OCI-LY1 (cell line): ENCODE measurements around the gene EEF1G.

Experiments used
- H2AFZ ChIP-seq: fragments of 200-600 bp; sonication (generic), shearing (Covaris generic); 2 replicates; pipeline ENCODE4 v1.6.0; 2014; ENCODE audit warnings: antibody characterized with exemption, mild to moderate bottlenecking, low read length
- H3F3A ChIP-seq: fragments of 200-600 bp; sonication (generic), shearing (Covaris generic); 2 replicates; pipeline ENCODE4 v1.6.0; 2014; ENCODE audit warnings: mild to moderate bottlenecking, antibody characterized with exemption, low read length, moderate library complexity; ENCODE audit not compliant: insufficient read depth
- H3K27ac ChIP-seq: fragments of 200-600 bp; sonication (generic); 2 replicates; pipeline ENCODE4 v1.5.1; 2014; ENCODE audit warnings: low read length, mixed run types, mild to moderate bottlenecking, low read depth; ENCODE audit not compliant: poor library complexity, severe bottlenecking
- H3K27me3 ChIP-seq: fragments of 200-600 bp; sonication (generic); 2 replicates; pipeline ENCODE4 v1.6.0; 2014; ENCODE audit warnings: antibody characterized with exemption, mild to moderate bottlenecking, low read length, moderate library complexity; ENCODE audit not compliant: insufficient read depth
- H3K36me3 ChIP-seq: fragments of 200-600 bp; sonication (generic); 2 replicates; pipeline ENCODE4 v1.6.1; 2014; ENCODE audit warnings: mild to moderate bottlenecking, antibody characterized with exemption, low read length, moderate library complexity, mixed read lengths; ENCODE audit not compliant: insufficient read depth
- H3K4me1 ChIP-seq: fragments of 200-600 bp; sonication (generic); 2 replicates; pipeline ENCODE4 v1.5.1; 2014; ENCODE audit warnings: mild to moderate bottlenecking, low read length, moderate library complexity; ENCODE audit not compliant: insufficient read depth, severe bottlenecking
- H3K4me2 ChIP-seq: fragments of 200-600 bp; sonication (generic), shearing (Covaris generic); 2 replicates; pipeline ENCODE4 v1.6.1; 2014; ENCODE audit warnings: low read length
- H3K4me3 ChIP-seq: fragments of 200-600 bp; sonication (generic); 2 replicates; pipeline ENCODE4 v1.5.1; 2014; ENCODE audit warnings: low read length, low read depth, mild to moderate bottlenecking, mixed read lengths; ENCODE audit not compliant: poor library complexity, severe bottlenecking
- H3K79me2 ChIP-seq: fragments of 200-600 bp; shearing (Covaris generic); 2 replicates; pipeline ENCODE4 v1.6.1; 2016; ENCODE audit warnings: mixed run types, low read length, mixed read lengths; ENCODE audit not compliant: insufficient read depth
- H3K9ac ChIP-seq: fragments of 200-600 bp; sonication (generic), shearing (Covaris generic); 2 replicates; pipeline ENCODE4 v1.6.1; 2014; ENCODE audit warnings: mild to moderate bottlenecking, low read length, mixed read lengths
- H3K9me2 ChIP-seq: fragments of 200-600 bp; sonication (generic), shearing (Covaris generic); 2 replicates; pipeline ENCODE4 v1.6.1; 2014; ENCODE audit warnings: low read depth, mild to moderate bottlenecking, low read length, mixed read lengths
- H3K9me3 ChIP-seq: fragments of 200-600 bp; shearing (Covaris generic); 2 replicates; pipeline ENCODE4 v1.6.1; 2014; ENCODE audit warnings: low read length, mixed read lengths
- H4K20me1 ChIP-seq: fragments of 200-600 bp; sonication (generic), shearing (Covaris generic); 2 replicates; pipeline ENCODE4 v1.6.0; 2016; ENCODE audit warnings: mild to moderate bottlenecking, low read length; ENCODE audit not compliant: insufficient read depth
- EZH2 ChIP-seq: fragments of 200-600 bp; sonication (generic), shearing (Covaris generic); IDR thresholded peaks from 2 replicates; pipeline ENCODE4 v1.8.0; 2017; ENCODE audit warnings: borderline replicate concordance, mixed run types, mild to moderate bottlenecking, antibody characterized with exemption, low read length, moderate library complexity, mixed read lengths
- TF ChIP-seq, protein P1 (sequence below): fragments of 200-600 bp; sonication (generic), shearing (Covaris generic); IDR thresholded peaks from 2 replicates; pipeline ENCODE4 v1.5.1; 2017; ENCODE audit warnings: mild to moderate bottlenecking, antibody characterized with exemption, low read length, moderate library complexity, mixed read lengths

The EEF1G gene

DNA sequence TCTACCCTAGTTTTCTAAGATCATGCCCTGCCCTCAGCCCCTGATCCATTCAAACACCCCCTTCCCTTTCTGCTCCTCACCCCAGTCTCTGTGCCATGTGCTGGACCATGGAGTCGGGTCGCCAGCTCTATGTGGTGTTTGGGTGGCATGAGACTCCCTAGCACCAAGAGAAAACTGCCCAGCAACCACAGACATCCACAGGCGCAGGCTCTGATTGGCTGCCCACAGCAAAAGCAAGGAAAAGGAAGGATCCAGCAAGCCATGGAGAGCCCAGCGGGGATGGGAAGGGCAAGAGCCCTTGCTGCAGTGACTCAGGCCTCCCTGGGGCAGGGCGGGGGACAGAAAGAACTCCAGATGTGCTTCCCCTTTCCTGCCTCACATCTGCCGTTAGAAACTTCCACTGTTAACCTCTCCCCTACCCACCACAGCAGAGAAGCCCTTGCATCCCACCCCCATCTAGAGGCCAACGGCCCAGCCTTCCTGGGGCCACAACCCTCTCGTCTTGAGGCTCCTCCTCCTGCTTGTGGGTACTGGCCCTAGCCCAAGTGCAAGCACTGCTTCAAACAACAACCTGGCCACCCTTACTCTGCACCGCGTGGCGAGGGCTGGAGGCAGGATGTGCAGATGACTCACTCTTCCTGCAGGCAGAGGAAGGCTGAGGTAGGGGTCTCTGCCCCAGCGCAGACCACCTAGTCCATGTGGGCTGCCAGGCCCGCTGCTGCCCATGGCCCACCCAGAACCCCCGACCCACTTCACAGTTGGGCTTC lies 17.4 kb downstream of the EEF1G start:
- Histone ChIP-seq H3K9me3 (no peaks in the 10 kb centered on the region), H3K27me3 (no peaks in the 10 kb centered on the region), H3K36me3 (peaks cover 64% of the 10 kb centered on the region), H4K20me1 (no peaks in the 10 kb centered on the region), H3K27ac (peak overlapping the region; percentile 74), H3K4me3 (no peak overlapping the region), H3K9me2 (no peaks in the 10 kb centered on the region), H3K9ac (peak overlapping the region; percentile 19; the same call in 1 of the 2 replicates), H3K4me1 (peaks cover 55% of the 10 kb centered on the region), H2AFZ (no peak overlapping the region), H3F3A (no peaks in the 10 kb centered on the region; the same call in 1 of the 2 replicates), H3K79me2 (no peaks in the 10 kb centered on the region), H3K4me2 (peak overlapping the region; percentile 30; the same call in 1 of the 2 replicates)
- no peak for TF ChIP-seq EZH2
- TF ChIP-seq, protein P1, sequence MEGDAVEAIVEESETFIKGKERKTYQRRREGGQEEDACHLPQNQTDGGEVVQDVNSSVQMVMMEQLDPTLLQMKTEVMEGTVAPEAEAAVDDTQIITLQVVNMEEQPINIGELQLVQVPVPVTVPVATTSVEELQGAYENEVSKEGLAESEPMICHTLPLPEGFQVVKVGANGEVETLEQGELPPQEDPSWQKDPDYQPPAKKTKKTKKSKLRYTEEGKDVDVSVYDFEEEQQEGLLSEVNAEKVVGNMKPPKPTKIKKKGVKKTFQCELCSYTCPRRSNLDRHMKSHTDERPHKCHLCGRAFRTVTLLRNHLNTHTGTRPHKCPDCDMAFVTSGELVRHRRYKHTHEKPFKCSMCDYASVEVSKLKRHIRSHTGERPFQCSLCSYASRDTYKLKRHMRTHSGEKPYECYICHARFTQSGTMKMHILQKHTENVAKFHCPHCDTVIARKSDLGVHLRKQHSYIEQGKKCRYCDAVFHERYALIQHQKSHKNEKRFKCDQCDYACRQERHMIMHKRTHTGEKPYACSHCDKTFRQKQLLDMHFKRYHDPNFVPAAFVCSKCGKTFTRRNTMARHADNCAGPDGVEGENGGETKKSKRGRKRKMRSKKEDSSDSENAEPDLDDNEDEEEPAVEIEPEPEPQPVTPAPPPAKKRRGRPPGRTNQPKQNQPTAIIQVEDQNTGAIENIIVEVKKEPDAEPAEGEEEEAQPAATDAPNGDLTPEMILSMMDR = no peak

DNA sequence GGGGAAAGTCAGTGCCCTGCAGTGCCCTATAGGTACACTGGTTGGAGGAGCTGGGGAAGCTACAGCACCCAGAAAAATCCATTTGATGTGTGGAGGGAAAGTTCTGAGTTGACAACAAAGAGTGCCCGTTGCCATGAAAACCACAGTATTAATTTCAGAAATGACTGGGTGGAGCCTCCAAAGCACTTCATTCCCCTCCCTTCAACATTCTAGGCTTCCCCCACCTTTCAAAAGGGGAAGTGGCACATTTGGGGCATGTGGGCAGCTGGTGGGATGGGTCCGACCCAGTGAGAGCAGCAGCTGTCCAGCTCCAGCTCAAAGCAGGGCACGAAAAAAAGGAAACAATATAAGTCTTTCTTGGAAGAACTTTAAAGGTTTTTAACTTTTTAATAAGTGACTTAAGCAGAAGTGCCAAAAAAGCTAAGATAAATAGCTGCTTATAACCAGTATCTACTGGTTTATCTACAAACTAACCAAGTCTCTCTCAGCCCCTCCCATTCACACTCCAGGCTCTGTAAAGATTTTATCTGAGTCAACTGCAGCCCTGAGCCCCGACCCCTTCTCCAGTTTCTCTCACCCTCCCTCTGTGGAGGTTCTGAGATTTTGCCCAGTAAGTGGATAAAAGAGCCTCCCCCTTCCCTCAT lies 18.1 kb downstream of the EEF1G start:
- peaks cover 55% of the 10 kb centered on the region for H3K4me1 ChIP-seq
- peaks cover 57% of the 10 kb centered on the region for H3K36me3 ChIP-seq
- peak overlapping the region; percentile 74 for H3K27ac ChIP-seq
- no peaks in the 10 kb centered on the region for H3K79me2 ChIP-seq
- H3K4me2 ChIP-seq = peak overlapping the region; percentile 30; the same call in 1 of the 2 replicates
- H2AFZ ChIP-seq = no peak overlapping the region
- TF ChIP-seq EZH2 = no peak
- TF ChIP-seq, protein P1 = no peak
- H3F3A ChIP-seq = no peaks in the 10 kb centered on the region; the same call in 1 of the 2 replicates
- H3K4me3 ChIP-seq = no peak overlapping the region
- 0 out of 2 replicates have a peak, but pooled peaks cover 4% of the 10 kb centered on the region for H3K27me3 ChIP-seq
- no peaks in the 10 kb centered on the region for H3K9me2 ChIP-seq
- peak overlapping the region; percentile 19; the same call in 1 of the 2 replicates for H3K9ac ChIP-seq
- no peaks in the 10 kb centered on the region for H4K20me1 ChIP-seq
- H3K9me3 ChIP-seq = no peaks in the 10 kb centered on the region

DNA sequence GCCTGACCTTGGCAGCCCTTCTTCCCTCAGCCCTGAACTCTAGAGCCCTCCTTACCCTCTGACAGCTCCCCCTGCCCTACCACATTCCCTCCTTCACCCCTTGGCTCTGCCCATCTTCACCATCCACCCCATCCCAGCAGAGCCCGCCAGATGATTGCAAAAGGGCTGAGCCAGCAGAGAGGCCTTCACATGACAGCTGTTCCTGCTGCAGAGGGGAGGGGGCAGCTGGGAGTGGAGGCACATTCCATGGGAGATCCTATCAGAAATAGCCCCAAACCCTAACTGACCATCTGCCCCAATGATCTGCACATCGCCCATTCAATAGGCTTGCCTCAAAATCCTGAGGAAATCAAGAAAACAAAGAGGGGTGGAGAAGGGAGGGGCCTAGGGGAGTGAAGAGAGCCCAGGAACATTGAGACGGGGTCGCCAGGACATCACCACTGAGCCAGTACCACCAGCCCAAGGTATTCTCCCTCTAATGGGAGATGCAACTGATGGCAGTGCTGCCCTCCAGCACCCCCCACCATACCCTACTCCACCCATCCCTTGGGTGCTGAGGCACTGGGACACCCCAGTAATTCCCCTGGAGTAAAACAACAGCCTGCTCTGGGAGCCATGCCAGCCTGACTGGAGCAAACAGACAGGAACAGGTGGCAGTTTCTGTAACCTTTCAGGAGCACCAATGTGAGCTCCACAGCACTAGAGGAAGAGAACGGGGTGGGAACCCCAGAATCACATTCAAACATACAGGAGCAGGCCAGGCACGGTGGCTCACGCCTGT lies 19.1 kb downstream of the EEF1G start:
- Histone ChIP-seq H3K4me2 (no peak overlapping the region), H3K4me3 (no peak overlapping the region)

More for the DNA sequence above, 19.1 kb downstream of the EEF1G start:
- Histone ChIP-seq H3K9me3 (no peaks in the 10 kb centered on the region), H3K79me2 (no peaks in the 10 kb centered on the region), H4K20me1 (no peaks in the 10 kb centered on the region), H3K36me3 (peaks cover 47% of the 10 kb centered on the region), H2AFZ (no peak overlapping the region), H3K9ac (no peak overlapping the region), H3K9me2 (no peaks in the 10 kb centered on the region), H3F3A (no peaks in the 10 kb centered on the region; the same call in 1 of the 2 replicates), H3K4me1 (peaks cover 55% of the 10 kb centered on the region), H3K27ac (peak overlapping the region; percentile 26), H3K27me3 (peaks cover 4% of the 10 kb centered on the region; the same call in 1 of the 2 replicates)
- TF ChIP-seq, protein P1 = no peak
- TF ChIP-seq EZH2 = no peak
